ENCODE measurements around the gene ASB3. TPM values are rescaled to one million over a fixed set of nuclear protein-coding genes. Genes with fewer than 3 reads are reported as not detected.

The ASB3 gene
- total RNA-seq, 4 donors from 2014 or later: 10.0 to 15.0 (median 13.2) TPM

- WGBS: 93% methylated on average over 4 of the region's 4 CpGs
- TF ChIP-seq CTCF (IDR thresholded peaks at IDR 0.05): no peak
- TF ChIP-seq EP300 (IDR thresholded peaks at IDR 0.05): no peak
- no peak for TF ChIP-seq POLR2AphosphoS5 (IDR thresholded peaks at IDR 0.05)
- TF ChIP-seq POLR2A (IDR thresholded peaks at IDR 0.05; ENCODE audit: low read depth): no peak
- no peaks in the 10 kb centered on the region for H3K27me3 ChIP-seq
- H3K27ac ChIP-seq (replicated peaks in 1 of 4): no peak overlapping the region
- H3K4me1 ChIP-seq: no peaks in the 10 kb centered on the region
- H3K9me3 ChIP-seq: no peaks in the 10 kb centered on the region
- peaks cover 5 to 23% (median 18%) of the 10 kb centered on the region in 4 donors for H3K36me3 ChIP-seq
- H3K4me3 ChIP-seq: no peak overlapping the region
- DNase-seq (ENCODE audit: extremely low spot score): no peak
- intact Hi-C loops (cut with DNase I): no loop called here
Observed at GRCh38 chr2:53697092-53697491, 89.7 kb downstream of the ASB3 start.

- Histone ChIP-seq H3K27me3 (no peaks in the 10 kb centered on the region), H3K4me1 (no peaks in the 10 kb centered on the region), H3K36me3 (peaks cover 5 to 27% (median 22%) of the 10 kb centered on the region in 4 donors), H3K27ac (replicated peaks in 1 of 4) (no peak overlapping the region), H3K9me3 (no peaks in the 10 kb centered on the region), H3K4me3 (no peak overlapping the region)
- intact Hi-C loops (cut with DNase I): no loop called here
- DNase-seq (ENCODE audit: extremely low spot score): no peak
- WGBS: 92% methylated on average over 4 of the region's 4 CpGs
- TF ChIP-seq EP300 (IDR thresholded peaks at IDR 0.05) (no peak), POLR2A (IDR thresholded peaks at IDR 0.05; ENCODE audit: low read depth) (no peak), POLR2AphosphoS5 (IDR thresholded peaks at IDR 0.05) (no peak), CTCF (IDR thresholded peaks at IDR 0.05) (no peak)
Observed at GRCh38 chr2:53695575-53695974, 91.2 kb downstream of the ASB3 start.

GRCh38 chr2:53694096-53694771, 92.5 kb downstream of the ASB3 start:
- no peaks in the 10 kb centered on the region for H3K27me3 ChIP-seq
- H3K36me3 ChIP-seq: peaks cover 0 to 26% (median 16%) of the 10 kb centered on the region in 4 donors
- no peak for TF ChIP-seq CTCF (IDR thresholded peaks at IDR 0.05)
- no peak for TF ChIP-seq POLR2A (IDR thresholded peaks at IDR 0.05; ENCODE audit: low read depth)
- no peak for TF ChIP-seq POLR2AphosphoS5 (IDR thresholded peaks at IDR 0.05)
- no peak for TF ChIP-seq EP300 (IDR thresholded peaks at IDR 0.05)
- DNase-seq (ENCODE audit: extremely low spot score): no peak
- intact Hi-C loops (cut with DNase I): no loop called here
- no peak overlapping the region for H3K27ac ChIP-seq (replicated peaks in 1 of 4)
- H3K4me3 ChIP-seq: no peak overlapping the region
- no peaks in the 10 kb centered on the region for H3K9me3 ChIP-seq
- H3K4me1 ChIP-seq: no peaks in the 10 kb centered on the region
- 89% methylated on average over 3 of the region's 3 CpGs for WGBS

- DNase-seq (ENCODE audit: extremely low spot score): no peak
- H3K4me1 ChIP-seq: no peaks in the 10 kb centered on the region
- H3K27ac ChIP-seq (replicated peaks in 1 of 4): no peak overlapping the region
- intact Hi-C loops (cut with DNase I): no loop called here
- TF ChIP-seq POLR2A (IDR thresholded peaks at IDR 0.05; ENCODE audit: low read depth): no peak
- TF ChIP-seq CTCF (IDR thresholded peaks at IDR 0.05): no peak
- H3K27me3 ChIP-seq: no peaks in the 10 kb centered on the region
- H3K9me3 ChIP-seq: no peaks in the 10 kb centered on the region
- WGBS: 80% methylated on average over 2 of the region's 2 CpGs
- H3K36me3 ChIP-seq: peaks cover 0 to 26% (median 14%) of the 10 kb centered on the region in 4 donors
- no peak overlapping the region for H3K4me3 ChIP-seq
Observed at GRCh38 chr2:53690876-53691275, 95.9 kb downstream of the ASB3 start.
